ENCODE results near the gene AUP1.

DNA sequence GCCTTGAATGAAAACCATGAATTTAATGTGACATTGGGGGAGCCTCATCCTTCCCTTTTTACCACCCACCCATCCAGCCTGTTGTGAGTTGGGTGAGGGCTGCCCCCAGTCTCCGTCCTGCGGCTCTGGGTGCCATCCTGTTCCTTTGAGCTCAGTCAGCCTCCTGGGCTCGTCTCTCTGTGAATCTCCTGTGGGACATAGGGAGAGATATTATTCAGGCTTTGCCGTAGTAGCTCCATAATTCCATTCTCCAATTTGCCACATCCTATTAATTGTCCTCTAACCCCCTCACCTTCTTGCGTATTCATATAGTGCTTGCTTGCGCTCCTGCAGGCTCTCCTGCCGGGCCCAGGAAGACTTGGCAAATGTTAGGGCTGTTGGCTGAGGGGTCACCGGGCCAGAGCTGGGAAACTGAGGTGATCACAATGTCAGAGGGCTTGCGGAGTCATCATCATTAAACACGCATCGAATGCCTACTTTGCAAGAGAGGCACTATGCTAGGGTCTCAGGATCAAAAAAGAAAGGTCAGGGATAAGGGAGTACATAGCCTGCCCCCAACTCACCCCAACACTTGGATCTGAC, 2.8 kb downstream of the AUP1 start:
- no peak for TF ChIP-seq POLR2A (IDR thresholded peaks at IDR 0.05)
- TF ChIP-seq, protein P1, sequence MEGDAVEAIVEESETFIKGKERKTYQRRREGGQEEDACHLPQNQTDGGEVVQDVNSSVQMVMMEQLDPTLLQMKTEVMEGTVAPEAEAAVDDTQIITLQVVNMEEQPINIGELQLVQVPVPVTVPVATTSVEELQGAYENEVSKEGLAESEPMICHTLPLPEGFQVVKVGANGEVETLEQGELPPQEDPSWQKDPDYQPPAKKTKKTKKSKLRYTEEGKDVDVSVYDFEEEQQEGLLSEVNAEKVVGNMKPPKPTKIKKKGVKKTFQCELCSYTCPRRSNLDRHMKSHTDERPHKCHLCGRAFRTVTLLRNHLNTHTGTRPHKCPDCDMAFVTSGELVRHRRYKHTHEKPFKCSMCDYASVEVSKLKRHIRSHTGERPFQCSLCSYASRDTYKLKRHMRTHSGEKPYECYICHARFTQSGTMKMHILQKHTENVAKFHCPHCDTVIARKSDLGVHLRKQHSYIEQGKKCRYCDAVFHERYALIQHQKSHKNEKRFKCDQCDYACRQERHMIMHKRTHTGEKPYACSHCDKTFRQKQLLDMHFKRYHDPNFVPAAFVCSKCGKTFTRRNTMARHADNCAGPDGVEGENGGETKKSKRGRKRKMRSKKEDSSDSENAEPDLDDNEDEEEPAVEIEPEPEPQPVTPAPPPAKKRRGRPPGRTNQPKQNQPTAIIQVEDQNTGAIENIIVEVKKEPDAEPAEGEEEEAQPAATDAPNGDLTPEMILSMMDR (IDR thresholded peaks at IDR 0.05): no peak

Measured in lower leg skin (tissue), 3 donors.